ENCODE results near the gene MAPK8IP1. TPM values are rescaled to one million over a fixed set of nuclear protein-coding genes. Genes with fewer than 3 reads are reported as not detected.
"Not testable (repeated sequence)": the region's sequence is repeated elsewhere in the genome, so short reads cannot be mapped to it uniquely, and the experiment has no call there.

MAPK8IP1 gene
- total and polyA plus RNA-seq, 7 donors = 1.2 to 15.5 (median 4.9) TPM

- peaks cover 0 to 25% (median 22%) of the 10 kb centered on the region in 4 donors for H3K4me1 ChIP-seq
- no peaks in the 10 kb centered on the region for H3K9me3 ChIP-seq
- no peak for DNase-seq
- intact Hi-C loops (cut with DNase I) = no loop called here
- WGBS, 2 donors = 19 to 38% methylated on average over 19 of the region's 19 CpGs
- H3K4me3 ChIP-seq = no peak overlapping the region
- H3K27me3 ChIP-seq = peaks cover 0 to 7% (median 5%) of the 10 kb centered on the region in 3 donors
- no peak overlapping the region for H3K27ac ChIP-seq
- H3K36me3 ChIP-seq = no peaks in the 10 kb centered on the region
- TF ChIP-seq EP300 (IDR thresholded peaks at IDR 0.05) (no peak), CTCF (IDR thresholded peaks at IDR 0.05) (no peak), POLR2A (IDR thresholded peaks at IDR 0.05) (no peak), POLR2AphosphoS5 (IDR thresholded peaks at IDR 0.05) (no peak)
These were observed 11.1 kb downstream of the MAPK8IP1 start for GRCh38 chr11:45896422-45896984.

GRCh38 chr11:45897556-45897955 lies 12.1 kb downstream of the MAPK8IP1 start:
- Histone ChIP-seq H3K9me3 (no peaks in the 10 kb centered on the region), H3K27me3 (peaks cover 0 to 7% (median 5%) of the 10 kb centered on the region in 3 donors), H3K4me1 (peaks cover 0 to 26% (median 22%) of the 10 kb centered on the region in 4 donors), H3K4me3 (no peak overlapping the region), H3K36me3 (no peaks in the 10 kb centered on the region), H3K27ac (no peak overlapping the region)
- TF ChIP-seq POLR2AphosphoS5 (IDR thresholded peaks at IDR 0.05) (no peak), CTCF (IDR thresholded peaks at IDR 0.05) (no peak), POLR2A (IDR thresholded peaks at IDR 0.05) (no peak)
- DNase-seq = no peak
- intact Hi-C loops (cut with DNase I) = no loop called here
- 88 to 90% methylated on average over 6 of the region's 6 CpGs for WGBS, 2 donors

GRCh38 chr11:45899086-45899447 lies 13.6 kb downstream of the MAPK8IP1 start:
- Histone ChIP-seq H3K27me3 (peaks cover 0 to 7% (median 5%) of the 10 kb centered on the region in 3 donors), H3K4me1 (peaks cover 0 to 26% (median 22%) of the 10 kb centered on the region in 4 donors), H3K4me3 (peak overlapping the region in 3 of 4 donors; percentile 56 to 64 (median 60)), H3K27ac (peak overlapping the region in 3 of 4 donors; percentile 63 to 70 (median 67)), H3K36me3 (peaks cover 0 to 14% (median 0%) of the 10 kb centered on the region in 4 donors), H3K9me3 (no peaks in the 10 kb centered on the region)
- TF ChIP-seq POLR2A (IDR thresholded peaks at IDR 0.05) = no peak
- no peak for TF ChIP-seq EP300 (IDR thresholded peaks at IDR 0.05)
- no peak for TF ChIP-seq CTCF (IDR thresholded peaks at IDR 0.05)
- TF ChIP-seq POLR2AphosphoS5 (IDR thresholded peaks at IDR 0.05) = no peak
- intact Hi-C loops (cut with DNase I) = no loop called here
- DNase-seq = no peak
- 8 to 18% methylated on average over 3 of the region's 3 CpGs for WGBS, 2 donors

GRCh38 chr11:45899448-45900174 lies 14.2 kb downstream of the MAPK8IP1 start:
- TF ChIP-seq POLR2AphosphoS5 (IDR thresholded peaks at IDR 0.05) (peak in 1 of 4 donors; percentile 14), EP300 (IDR thresholded peaks at IDR 0.05) (no peak)
- peaks cover 0 to 17% (median 0%) of the 10 kb centered on the region in 4 donors for H3K36me3 ChIP-seq
- no peaks in the 10 kb centered on the region for H3K9me3 ChIP-seq
- 0 to 1% methylated on average over 62 of the region's 62 CpGs for WGBS, 2 donors
- DNase-seq = peak; percentile 94
- peaks cover 0 to 26% (median 22%) of the 10 kb centered on the region in 4 donors for H3K4me1 ChIP-seq
- intact Hi-C loops (cut with DNase I) = loop anchor here (2.0 to 5.0 kb wide), 3 partner anchors 17 to 57 kb away; partner anchors contain the start of gene PEX16
- H3K4me3 ChIP-seq = peak overlapping the region; percentile 26 to 64 (median 58)
- H3K27me3 ChIP-seq = peaks cover 0 to 6% (median 5%) of the 10 kb centered on the region in 3 donors
- peak overlapping the region; percentile 63 to 70 (median 68) for H3K27ac ChIP-seq

- not testable (repeated sequence) for H3K9me3 ChIP-seq, H3K27me3 ChIP-seq, DNase-seq
- peaks cover 0 to 26% (median 22%) of the 10 kb centered on the region in 4 donors for H3K4me1 ChIP-seq
- peak overlapping the region; percentile 26 to 64 (median 58) for H3K4me3 ChIP-seq
- peaks cover 0 to 23% (median 0%) of the 10 kb centered on the region in 4 donors for H3K36me3 ChIP-seq
- intact Hi-C loops (cut with DNase I) = loop anchor here (2.0 to 5.0 kb wide), 3 partner anchors 17 to 58 kb away; partner anchors contain the start of gene PEX16
- H3K27ac ChIP-seq = peak overlapping the region; percentile 39 to 70 (median 68)
- 5 to 10% methylated on average over 40 to 41 of the region's 59 CpGs for WGBS, 2 donors
- TF ChIP-seq POLR2AphosphoS5 (IDR thresholded peaks at IDR 0.05) = peak in 2 of 4 donors; percentile 47 to 55
These were observed 14.8 kb downstream of the MAPK8IP1 start for GRCh38 chr11:45900175-45900800.

Data from sigmoid colon (tissue), 7 donors.